GM21619 (cell line): ENCODE results near the gene SLC38A4.

Experiments used
- ATAC-seq: cut with Tn5 transposase; IDR thresholded peaks from one replicate; pipeline ENCODE4 v1.9.1; 2021; ENCODE audit not compliant: unreplicated experiment

The SLC38A4 gene

DNA sequence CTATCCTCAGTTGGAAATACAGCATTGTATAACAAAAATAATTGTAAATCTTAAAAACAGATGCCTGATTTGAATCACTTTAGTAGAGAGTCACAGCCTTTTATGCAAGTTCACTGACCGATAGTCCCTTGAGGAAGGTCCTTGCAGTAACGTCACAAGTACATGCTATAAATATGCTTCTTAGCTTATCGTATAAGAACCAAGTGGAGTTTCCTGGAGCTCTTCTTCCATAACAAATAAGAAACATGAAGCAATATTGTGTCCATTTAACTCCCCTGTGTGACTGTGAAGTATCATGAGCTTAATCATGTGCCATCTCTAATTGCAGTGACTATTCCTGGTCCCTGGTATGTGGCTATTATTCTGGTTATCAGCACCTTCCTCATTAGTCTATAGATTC, 107.9 kb downstream of the SLC38A4 start:
- no peak for ATAC-seq

DNA sequence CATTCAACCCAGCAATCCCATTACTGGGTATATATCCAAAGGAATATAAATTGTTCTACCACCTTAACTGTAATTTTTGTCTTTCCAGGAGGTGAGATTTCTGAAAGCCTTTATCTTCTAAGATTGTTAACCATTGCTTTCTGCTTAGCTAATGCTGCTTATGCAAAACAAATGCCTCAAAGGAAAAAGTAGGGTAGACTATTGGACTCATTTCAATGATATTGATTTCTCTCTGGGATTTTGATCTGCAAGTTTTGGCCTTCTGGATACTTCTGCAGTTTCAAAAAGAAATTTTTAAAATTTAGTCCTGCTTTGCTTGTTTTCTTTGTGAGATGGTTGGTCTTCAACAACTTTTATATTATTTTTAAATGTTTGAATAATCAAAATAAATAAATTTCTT, 108.6 kb downstream of the SLC38A4 start:
- no peak for ATAC-seq
